ENCODE results near the gene EML6. TPM values are rescaled to one million over a fixed set of nuclear protein-coding genes. Genes with fewer than 3 reads are reported as not detected.
"Not testable (repeated sequence)": the region's sequence is repeated elsewhere in the genome, so short reads cannot be mapped to it uniquely, and the experiment has no call there.

The EML6 gene
- total RNA-seq, 1 donor from 2014 or later: 1.6 TPM

DNA sequence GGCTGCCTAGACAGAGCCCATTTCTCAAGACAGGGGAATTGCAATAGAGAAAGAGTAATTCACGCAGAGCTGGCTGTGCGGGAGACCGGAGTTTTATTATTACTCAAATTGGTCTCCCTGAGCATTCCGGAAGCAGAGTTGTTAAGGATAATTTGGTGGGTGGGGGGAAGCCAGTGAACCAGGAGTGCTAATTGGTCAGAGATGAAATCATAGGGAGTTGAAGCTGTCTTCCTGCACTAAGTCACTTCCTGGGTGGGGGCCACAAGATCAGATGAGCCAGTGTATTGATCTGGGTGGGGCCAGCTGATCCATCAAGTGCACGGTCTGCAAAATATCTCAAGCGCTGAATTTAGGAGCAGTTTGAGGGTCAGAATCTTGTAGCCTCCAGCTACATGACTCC, 242.0 kb downstream of the EML6 start:
- DNase-seq (ENCODE audit: low read depth): no peak

DNA sequence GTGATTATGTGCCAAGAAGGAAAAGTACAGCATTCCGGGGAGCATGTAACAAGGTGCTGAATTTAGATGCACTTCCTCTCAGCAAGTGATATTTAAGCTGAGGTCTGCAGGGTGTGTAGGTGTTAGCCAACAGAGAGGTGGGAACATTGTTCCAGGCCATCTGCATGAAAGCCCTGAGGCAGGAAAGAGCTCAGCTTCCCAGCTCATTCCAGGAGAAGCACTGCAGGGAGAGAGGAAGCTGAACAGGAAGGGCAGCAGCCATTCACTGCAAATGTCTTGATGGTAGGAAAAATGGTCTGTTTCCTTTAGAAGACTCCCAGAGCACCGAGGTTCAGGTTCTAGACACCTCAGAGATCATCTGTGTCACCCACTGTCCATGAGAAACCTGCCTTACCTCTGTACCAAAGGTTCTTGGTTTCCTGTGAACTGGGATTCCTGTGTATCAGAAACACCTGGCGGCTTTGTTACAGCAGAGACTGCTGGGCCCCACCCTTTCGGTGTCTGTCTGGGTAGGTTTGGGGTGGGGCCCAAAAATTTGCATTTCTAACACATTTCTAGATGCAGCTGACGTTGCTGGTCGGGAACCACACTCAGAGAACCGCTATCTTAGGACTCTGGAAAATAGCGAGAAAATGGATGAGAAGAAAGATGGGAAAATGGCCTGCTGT, 242.8 kb downstream of the EML6 start:
- peak; percentile 74 for DNase-seq (ENCODE audit: low read depth)

DNA sequence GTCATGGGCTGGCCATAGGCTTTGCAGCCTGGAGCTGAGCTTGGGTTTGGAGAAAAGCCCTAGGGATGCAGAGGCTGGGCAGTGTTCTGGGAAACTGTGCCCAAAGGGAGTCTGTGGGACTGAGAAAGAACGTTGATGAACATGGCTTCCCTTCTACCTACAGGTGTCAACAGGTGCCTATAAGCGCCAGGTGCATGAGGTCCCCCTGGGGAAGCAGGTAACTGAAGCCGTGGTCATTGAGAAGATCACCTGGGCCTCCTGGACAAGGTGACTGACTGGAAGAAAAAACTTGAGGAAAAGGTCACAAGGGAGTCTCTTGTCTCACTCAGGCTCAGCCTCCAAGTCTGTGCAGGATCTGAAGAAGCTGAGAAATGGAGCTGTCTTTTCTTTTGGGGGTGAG, 243.4 kb downstream of the EML6 start:
- no peak for DNase-seq (ENCODE audit: low read depth)

GRCh38 chr2:54967269-54967668, 243.8 kb downstream of the EML6 start:
- no peak for DNase-seq (ENCODE audit: low read depth)

- DNase-seq (ENCODE audit: low read depth): no peak
Observed at GRCh38 chr2:54967759-54968365, 244.4 kb downstream of the EML6 start.

GRCh38 chr2:54968561-54969218, 245.2 kb downstream of the EML6 start:
- no peak for DNase-seq (ENCODE audit: low read depth)

DNA sequence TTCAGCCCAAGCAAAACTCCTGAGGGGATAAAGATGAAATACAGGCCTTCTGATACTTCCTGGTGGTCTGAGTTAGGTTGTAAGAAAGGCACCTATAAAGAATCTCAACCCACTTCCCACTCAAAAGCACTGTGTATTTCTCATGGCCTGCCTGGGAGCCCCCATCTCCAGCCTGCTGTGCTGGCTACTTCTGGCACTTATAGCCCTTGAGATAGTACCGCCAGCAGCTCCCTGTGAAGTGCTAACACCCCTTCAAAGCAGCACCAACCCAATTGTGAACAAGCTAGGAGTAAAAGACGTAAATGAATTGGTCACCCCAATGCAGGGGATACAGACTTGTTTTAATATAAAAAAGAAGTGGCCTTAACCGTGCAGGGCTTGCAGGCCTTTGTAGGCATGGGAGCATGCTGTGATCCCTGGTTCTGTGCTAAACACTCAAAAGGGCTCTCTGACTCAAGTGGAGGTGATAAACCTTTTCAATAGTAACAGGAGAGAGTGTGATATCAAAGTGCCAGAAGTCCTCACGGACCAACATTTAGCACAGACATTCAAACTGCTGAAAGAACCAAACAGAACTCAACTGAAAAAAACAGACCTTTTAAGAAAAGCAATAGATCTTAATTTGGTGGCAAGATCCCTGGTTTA, 246.0 kb downstream of the EML6 start:
- no peak for DNase-seq (ENCODE audit: low read depth)

- DNase-seq (ENCODE audit: low read depth): no peak
Observed at GRCh38 chr2:54969940-54970338, 246.5 kb downstream of the EML6 start.

GRCh38 chr2:54975175-54975574, 251.7 kb downstream of the EML6 start:
- no peak for DNase-seq (ENCODE audit: low read depth)

- no peak for DNase-seq (ENCODE audit: low read depth)
Observed at GRCh38 chr2:54975598-54976492, 252.4 kb downstream of the EML6 start.

DNA sequence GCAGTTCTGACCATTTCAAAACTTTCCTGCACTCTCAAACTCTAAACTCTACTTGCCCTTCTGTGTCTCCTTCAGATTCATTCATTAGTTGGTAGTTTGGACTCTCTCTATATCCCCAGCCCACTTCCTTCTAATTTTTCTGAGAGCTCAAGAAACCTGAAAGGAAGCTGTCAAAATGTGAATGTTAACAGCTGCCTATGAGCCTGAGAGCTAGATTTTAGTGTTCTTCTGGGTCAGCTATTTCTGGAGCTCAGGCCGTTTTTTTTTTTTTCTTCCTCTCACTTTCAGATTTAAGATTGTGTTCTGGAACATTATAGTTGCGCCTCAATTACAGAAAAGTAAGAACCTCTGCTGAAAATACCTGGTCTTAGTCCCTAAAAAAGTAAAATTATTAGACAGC, 253.7 kb downstream of the EML6 start:
- no peak for DNase-seq (ENCODE audit: low read depth)

- peak; percentile 57 for DNase-seq (ENCODE audit: low read depth)
Observed at GRCh38 chr2:54979321-54980044, 256.0 kb downstream of the EML6 start.

- DNase-seq (ENCODE audit: low read depth): peak; percentile 46
Observed at GRCh38 chr2:54981385-54981784, 257.9 kb downstream of the EML6 start.

GRCh38 chr2:54983345-54984220, 260.1 kb downstream of the EML6 start:
- DNase-seq (ENCODE audit: low read depth): peak; percentile 45

- DNase-seq (ENCODE audit: low read depth): no peak
Observed at GRCh38 chr2:54984476-54984875, 261.0 kb downstream of the EML6 start.

GRCh38 chr2:54986264-54986663, 262.8 kb downstream of the EML6 start:
- no peak for DNase-seq (ENCODE audit: low read depth)

DNA sequence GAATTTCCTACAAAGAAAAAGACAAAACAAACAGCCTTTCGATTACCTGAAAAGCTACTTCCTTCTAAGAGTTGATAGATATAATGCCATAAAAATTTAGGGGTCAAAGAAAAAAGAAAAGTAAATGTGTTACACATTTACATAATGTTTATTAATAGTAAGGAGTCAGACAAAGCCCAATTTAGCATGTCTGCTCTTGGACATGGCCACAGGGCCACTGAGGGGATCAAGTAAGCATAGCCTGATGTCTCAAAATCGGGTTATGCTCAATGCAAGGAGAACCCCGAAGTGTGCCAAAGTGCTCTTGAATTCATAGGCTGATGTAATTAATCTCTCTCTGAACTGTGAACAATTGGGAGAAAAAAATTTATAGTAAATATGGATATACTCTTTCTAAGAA, 265.1 kb downstream of the EML6 start:
- DNase-seq (ENCODE audit: low read depth): no peak

GRCh38 chr2:54990694-54991093, 267.2 kb downstream of the EML6 start:
- DNase-seq (ENCODE audit: low read depth): not testable (repeated sequence)

DNA sequence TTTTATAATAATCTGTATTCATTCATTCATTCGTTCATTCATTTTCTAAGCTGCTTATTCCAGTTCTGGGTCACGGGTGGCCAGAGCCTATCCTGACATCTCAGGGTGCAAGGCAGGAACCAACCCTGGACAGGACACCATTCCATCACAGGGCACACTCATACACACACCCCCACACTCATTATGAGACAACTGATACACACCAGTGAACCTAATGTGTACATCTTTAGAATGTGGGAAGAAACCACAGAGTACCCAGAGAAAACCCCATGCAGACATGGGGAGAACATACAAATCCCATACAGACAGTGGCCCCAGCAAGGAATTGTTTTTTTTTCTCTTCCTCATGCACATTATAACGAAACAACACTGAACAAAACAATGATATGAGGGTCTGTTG, 272.1 kb downstream of the EML6 start:
- no peak for DNase-seq (ENCODE audit: low read depth)

- DNase-seq (ENCODE audit: low read depth): no peak
Observed at GRCh38 chr2:54997826-54998225, 274.4 kb downstream of the EML6 start.

All from renal cortical epithelial cell (primary cell).